ENCODE results near the gene CCIN.
"Not testable (repeated sequence)": the region's sequence is repeated elsewhere in the genome, so short reads cannot be mapped to it uniquely, and the experiment has no call there.

The CCIN gene
- total RNA-seq, result 0 to 0.36 reads per million in 2 experiments

DNA sequence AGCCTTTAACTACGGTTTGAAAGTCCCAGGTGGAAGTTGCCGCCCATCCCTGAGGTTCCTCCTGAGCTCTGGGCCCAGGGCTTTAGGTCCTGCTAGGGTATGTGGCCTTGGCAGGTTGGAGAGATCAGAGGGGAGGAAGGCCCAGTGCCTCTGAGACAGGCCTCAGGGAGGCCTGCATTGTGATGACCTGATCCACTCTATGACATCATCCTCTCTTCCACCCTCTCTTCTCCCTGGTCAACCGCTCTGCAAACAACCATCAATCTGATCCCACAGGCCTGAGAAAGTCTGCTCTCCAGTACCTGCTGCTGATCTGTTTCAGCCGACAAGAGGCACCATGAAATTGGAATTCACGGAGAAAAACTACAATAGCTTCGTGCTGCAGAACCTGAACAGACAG, at the start of gene CCIN:
Gene CCIN, plus strand, starts transcription at position 223 of the 400 bp plus-strand sequence. Its CDS starts 115 bp downstream, at position 338.
- DNase-seq (ENCODE audit: low read depth), result no peak

DNA sequence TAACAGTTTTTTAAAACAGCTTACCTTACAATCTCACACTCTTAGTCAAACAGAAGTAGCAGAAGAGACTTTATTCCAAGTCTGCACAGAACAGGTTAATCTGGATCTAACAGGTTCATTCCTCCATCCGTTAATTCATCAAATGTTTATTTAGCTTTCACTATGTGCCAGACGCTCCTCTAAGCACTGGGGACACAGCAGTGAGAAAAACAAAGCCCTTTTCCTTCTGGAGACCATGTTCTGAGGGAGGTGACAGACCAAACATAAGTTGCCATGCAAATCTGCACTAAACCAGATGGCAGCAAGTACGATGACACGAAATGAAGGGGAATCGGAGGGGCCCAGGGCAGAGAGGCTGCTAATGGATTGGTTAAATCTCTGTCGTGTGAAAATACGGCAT, 49.7 kb upstream of the CCIN start:
- DNase-seq (ENCODE audit: low read depth), result no peak

DNA sequence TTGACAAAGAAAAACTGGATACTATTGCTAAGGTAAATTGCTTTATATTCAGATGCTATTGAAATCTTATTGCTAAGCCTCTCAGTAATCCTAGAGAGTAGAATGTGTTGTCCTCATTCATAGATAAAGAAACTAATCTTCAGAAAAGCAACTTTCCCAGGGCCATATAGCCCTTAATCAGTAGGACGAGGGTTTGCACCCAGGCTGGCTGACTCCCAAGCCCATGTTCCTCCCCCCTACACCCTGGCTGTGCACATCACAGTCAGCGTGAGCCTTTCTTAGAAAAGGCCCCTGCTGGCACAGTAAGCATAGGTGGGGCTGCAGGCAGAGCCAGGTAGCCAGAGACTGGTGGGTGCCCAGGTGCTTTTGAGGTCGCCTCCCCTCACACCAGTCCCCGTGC, 48.5 kb upstream of the CCIN start:
- no peak for DNase-seq (ENCODE audit: low read depth)

DNA sequence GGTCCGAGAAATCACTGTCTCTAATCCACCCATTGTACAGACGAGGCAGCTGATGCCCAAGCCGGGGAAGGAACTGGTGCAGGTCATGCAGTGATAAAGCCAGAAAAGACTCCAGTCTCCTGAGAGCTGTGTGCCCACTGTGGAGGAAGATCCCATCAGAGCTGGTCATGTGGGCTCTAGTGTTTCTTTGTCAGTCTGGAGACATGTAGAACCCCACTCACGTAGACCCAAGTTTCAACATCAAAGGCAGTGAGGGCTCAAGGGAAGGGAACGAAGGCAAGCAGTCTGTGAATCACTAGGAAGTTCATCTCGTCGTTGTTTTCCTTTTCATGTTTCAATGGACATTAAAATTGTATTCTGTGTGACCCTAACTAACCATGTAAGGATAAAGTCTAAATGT, 47.2 kb upstream of the CCIN start:
- DNase-seq (ENCODE audit: low read depth), result no peak

DNA sequence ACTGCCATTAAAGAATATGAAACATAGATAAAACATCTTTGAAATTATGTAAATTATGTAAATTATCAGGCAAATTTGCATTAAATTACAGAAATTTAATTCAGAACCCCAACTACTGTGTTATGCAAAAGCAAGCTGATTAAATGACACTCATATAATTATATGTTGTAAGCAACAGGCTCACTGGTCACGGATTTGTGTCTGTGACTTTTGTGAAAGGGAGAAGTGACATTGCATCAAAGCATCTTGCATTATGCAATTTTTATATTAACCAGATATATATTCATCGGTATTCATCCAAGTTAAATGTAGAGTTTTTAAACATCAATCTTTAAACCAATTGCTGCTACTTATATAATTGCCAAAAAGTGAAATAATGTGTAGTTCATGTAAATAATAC, 45.7 kb upstream of the CCIN start:
- no peak for DNase-seq (ENCODE audit: low read depth)

DNA sequence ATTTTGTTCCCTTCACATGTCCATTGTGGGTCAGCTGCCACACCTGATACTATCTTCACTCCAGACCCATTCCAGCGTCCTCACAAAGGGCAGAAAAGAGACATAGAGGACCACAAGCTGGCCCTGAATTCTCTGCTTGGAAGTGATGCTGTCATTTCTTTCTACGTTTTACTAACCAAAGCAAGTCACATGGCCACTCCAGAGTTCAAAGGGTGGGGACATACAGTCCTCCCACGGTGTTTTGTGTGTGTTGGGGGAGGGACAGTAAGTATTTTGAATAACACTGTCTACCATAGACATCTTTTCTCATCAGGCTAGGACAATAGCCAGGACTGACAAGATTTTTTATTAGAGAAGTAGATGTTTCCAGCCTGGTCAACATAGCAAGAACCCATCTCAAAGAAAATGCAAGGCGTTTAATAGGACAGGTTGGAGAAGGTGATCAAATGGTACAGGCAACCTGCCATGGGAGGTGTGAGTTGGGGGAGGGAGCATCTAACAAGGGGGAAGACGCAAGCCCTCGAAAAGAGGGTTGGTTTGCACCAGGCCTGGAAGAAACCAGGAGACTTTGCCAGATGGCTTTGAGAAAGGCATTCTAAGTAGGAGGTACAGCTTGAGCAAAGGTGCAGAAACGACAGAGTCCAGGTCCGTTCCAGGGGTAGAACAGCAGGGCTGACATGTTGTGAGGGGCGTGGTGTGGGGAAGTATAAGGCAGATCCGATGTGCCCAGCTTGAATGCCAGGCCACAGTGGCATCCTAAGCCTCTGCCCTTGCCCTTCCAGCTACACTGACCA, 43.9 kb upstream of the CCIN start:
- no peak for DNase-seq (ENCODE audit: low read depth)

DNA sequence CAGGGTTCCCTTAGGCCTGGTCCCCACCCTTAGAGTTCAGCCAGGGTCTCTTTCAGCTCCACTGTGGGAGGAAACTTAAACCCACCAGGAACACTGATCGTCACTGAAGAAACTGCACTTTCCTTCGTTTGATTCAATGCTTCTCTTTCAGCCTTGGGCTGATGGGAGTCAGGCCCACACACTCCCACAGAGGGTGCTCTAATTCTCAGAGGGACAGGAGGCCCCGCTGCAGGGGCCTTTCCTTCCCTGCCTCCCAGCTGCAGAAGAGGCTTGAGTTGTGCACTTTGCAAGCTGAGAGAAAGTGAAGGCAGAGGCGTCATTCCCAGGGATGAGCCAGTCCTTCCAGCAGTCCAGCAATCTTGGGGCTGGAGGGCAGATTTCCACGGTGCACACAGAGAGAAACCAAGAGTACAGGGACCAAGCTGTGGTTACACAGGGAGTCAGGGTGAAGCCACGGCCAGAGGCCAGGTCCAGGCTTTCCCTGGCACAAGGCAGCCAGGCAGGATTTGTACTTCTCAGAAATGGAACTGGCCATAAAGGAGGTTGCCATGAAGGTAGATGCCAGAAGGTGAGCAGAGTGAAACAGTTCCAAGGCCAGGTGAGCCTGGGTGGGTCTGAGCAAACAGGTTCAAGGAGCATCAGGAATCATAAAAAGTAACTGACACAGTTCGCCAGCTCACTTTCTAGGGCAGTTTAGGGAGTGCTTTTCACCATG, 43.0 kb upstream of the CCIN start:
- DNase-seq (ENCODE audit: low read depth), result no peak

DNA sequence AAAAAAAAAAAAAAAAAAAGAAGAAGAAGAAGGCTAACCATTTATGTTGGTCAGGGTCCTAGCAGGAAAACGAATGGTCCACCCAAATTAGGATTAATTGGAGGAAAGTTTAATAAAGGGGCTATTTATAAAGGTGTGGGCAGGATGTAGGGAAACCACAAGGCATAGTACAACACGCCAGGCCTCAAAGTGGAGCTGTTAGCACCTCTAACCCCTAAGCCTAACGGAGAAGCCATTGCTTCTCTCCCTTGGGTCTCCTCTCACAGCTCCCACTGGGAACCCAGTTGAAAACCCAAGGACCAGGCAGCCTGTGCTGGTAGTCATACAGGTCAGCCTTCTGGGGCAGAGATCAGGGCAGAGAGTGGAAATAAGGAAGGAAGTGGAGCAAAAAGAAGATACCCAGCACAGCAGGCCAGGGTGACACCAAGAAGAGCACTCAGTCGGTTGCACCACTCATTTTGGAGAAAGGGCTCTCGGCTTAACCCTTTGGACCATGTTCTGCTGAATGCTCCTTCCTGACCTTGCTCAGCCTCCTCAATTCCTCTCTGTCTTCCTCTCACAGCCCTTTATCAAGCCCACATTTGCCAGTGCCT, 41.4 kb upstream of the CCIN start:
- no peak for DNase-seq (ENCODE audit: low read depth)

DNA sequence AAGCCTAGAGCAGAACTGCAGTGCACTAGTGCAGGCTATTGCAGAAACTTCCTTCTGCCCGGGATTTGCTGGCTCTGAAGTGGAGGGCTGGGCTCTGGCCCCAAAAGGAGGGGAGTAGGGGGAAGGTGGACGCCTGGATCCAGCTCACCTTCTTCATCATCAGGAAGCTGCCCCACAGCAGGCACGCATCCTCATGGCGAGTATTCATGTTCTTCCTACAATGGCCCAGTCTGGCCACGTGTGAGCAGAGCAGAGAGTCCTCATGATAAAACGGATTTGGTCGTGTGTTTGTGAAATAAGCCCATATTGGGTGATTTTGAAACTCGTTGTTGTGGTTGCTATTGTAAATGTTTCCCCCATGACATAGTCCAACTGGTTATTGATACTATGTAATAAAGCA, 40.8 kb upstream of the CCIN start:
- no peak for DNase-seq (ENCODE audit: low read depth)

DNA sequence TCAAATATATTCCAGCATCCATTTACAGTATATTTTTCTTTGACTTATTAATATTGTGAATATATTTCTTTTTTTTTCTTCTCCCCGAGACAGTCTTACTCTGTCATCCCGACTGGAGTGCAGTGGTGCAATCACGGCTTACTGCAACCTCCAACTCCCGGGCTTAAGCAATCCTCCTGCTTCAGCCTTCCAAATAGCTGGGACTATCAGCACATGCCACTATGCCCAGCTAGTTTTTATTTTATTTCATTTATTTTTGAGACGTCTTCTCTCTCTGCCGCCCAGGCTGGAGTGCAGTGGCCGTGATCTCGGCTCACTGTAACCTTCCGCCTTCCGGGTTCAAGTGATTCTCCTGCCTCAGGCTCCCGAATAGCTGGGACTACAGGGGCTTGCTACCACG, 40.0 kb upstream of the CCIN start:
- DNase-seq (ENCODE audit: low read depth), result no peak

DNA sequence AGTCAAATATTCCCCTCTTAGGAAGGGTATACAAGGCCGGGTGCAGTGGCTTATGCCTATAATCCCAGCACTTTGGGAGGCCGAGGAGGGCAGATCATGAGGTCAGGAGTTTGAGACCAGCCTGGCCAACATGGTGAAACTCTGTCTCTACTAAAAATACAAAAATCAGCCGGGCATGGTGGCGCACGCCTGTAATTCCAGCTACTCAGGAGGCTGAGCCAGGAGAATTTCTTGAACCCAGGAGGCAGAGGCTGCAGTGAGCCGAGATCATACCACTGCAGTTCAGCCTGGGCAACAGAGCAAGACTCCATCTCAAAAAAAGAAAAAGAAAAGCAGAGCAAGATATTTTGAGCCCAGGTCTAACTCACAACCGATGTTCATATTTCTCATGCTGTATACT, 37.5 kb upstream of the CCIN start:
- DNase-seq (ENCODE audit: low read depth), result not testable (repeated sequence)

DNA sequence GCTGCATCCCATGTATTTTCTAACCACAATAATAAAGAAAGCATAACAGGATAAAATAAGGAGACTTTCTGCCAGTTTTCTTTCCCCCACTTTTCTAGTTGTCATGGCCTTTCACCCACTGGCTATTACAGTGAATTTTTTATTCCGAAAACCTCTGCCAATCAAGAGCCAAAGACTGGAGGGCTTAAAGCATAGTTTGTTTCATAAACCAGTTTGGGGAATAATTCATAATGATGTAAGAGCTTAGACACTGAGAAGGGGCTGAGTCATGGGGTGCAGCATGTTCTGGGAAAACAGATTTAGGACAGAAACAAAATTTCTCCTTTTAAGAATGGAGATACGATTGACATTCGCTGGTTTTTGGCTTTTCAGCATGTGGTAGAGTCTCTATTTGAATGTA, 37.1 kb upstream of the CCIN start:
- no peak for DNase-seq (ENCODE audit: low read depth)

DNA sequence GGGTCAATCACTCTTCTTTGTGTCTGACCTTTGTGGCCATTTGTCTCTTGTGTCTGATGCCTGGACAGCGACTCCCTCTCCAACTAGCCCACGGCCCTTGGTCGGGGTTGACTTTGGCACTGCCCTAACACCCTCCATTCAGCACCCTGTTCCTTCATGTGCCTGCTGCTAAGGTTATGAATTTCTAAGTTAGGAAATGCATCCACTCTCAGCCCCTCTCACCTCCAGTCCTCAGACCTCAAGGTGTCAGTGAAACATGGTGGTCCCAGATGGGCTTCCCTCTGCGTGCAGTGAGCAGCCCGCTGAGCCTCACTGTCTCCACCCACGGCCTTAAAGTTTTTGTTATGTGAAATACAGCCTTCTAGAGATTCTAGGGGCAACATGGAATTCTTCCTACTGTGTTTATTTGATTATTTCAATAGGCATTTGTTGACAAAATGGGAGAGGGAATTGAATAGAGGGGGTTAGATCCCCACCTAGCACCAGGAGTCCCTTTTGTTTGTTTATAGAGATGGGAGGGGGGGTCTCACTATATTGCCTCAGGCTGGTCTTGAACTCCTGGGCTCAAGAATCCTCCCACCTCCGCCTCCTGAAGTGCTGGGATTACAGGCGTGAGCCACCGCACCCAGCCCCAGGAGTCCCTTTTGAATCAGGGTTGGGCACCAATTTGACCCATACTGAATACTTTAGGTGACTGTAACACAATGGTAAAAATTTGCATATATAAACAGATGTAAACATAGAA, 34.3 kb upstream of the CCIN start:
- DNase-seq (ENCODE audit: low read depth), result no peak

DNA sequence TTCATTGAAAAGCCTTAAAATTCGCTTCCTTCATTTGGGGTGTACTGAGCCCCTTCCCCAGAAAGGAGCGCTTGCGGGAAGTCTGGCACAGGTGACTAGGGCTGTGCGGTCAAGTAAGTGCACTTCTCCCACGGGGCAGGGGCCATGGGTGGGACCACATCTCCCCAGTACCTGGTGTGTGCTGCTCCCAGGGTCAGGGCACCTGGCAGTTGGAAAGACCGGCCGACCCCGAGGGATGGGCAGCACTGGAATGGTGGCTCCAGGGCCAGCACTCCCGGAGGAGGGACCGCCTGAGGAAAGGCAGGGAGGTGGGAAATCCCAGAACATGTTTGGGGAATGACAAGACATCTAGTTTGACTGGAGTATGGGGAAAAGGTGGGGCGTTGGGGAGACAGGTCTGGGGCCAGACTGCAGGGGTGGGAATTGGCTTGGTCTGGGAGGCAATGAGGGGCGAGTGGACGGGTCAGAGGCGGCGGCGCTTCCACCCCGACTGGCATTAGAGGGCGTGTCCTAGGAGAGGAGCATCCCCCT, 33.4 kb upstream of the CCIN start:
- no peak for DNase-seq (ENCODE audit: low read depth)

DNA sequence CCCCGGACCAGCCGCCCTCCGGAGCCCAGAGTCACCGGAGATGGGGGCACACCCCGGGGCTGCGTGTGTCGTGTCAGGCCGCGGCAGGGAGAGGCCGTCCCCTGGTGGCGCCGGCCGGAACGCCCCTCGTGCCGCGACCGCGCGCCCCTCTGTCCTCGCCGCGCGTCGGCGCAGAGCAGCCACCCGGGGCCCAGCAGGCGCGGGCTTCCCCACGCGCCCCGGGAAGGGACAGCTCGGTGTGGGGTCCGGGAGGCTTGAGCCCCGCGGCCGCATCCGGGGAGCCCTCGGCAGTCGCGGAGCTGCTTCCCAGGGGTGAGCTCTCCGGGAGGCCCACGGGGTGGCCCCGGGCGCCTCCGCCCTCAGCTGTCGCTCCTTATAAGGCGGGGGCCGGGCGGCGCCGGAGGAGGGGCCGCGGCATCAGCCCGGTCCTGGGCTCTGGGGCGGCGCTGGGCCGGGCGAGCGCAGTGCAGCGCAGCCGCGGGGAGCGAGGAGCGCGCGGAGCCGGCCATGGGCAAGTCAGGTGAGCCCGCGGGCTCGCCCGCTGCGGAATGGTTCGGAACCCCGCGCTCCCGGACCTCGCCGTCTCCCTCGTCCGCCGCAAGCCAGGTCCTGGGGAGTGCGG, 32.8 kb upstream of the CCIN start, which contains the start of gene GLIPR2:
Gene GLIPR2, plus strand, starts transcription at position 462 of the 622 bp plus-strand sequence. Its CDS starts 46 bp downstream, at position 508.
- DNase-seq (ENCODE audit: low read depth), result peak; percentile 63

DNA sequence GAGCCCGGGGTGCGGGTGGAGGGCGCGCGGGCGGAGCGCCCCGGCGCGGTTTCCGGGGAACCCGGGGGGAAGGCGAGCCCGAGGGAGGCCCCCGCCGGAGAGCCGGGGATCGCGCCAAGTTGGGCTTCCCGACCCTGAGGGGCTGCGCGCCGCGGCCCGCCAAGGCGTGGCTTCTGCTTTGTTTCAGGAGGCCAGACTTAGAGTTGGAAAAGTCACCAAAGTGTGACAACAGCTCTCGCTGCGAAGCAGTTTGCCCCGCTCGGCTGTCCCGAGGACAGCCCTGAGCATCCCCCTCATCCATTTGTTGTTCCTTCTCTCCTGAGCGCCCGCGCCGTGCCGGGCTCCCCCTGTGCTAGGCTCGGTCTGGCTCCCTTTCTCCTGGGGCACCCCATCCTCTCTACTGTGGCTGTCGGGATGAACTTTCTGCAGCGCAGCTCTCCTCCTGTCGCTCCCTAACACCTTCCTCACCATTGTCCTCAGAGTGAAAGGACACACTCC, 32.2 kb upstream of the CCIN start:
- DNase-seq (ENCODE audit: low read depth), result no peak

DNA sequence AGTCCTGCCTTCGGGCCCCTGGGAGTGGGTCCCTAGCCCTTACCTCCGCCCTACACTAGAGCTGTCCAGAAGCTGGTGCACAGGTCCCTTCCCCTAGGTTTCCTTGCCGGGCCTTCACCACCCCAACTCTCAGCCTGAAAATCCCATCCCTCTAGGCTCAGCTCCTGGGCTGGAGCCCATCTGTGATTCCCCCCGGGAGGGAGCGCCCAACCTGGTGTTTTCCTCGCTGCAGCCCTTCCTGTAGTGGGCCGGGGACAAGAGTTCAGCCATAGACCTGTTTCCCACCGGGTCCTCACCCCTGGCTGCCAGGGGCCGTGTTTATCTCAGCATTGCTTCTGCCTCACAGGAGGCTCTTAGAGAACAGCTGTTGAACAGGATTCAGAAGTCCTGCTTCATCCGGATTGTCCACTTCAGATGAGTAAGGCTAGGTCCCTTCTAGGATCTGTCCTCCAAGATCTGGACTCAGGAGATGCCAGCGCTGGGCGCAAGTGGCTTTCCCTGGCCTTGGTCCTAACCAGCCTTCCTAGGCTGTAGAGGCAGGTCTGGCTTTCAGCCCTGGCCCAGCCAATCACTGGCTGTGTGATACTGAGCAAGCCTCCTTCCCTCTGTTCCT, 31.7 kb upstream of the CCIN start:
- DNase-seq (ENCODE audit: low read depth), result no peak

DNA sequence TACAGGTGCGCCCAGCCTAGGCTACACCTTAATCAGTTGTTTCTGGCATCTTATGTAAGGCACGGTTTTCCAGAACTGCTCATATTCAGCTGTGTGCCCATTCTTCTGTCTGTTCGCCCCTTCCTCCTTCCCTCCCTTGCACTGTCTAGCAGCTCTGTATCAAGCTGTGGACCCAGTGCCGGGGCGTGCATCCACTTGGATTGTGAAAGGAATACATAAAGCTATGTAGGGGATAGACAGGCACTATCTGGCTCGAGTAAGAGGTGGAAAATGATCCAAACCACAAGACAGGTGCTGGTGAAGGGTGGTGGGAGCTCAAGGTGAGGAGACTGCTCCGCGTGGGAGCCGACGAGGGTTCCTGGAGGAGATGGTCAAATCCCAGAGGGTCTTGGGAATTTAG, 30.7 kb upstream of the CCIN start:
- DNase-seq (ENCODE audit: low read depth), result no peak

DNA sequence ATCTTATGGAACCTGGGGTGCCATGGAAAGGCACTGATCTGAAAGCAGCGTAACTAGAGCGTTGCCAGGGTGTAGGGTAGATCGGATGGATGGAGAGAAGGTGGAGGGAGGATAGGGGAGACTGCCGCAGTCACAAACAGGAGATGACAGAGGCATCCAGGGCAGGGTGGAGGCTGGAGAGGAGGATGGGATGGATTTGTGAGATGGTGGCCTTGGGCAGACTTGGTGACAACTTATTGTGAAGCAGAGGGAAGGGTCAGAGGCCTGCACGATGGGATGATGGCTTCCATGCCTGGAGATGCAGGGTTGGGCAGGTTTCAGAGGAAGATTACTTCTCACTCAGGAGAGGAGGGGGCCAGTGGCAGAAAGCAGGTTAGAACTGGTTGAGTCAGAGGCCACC, 30.3 kb upstream of the CCIN start:
- no peak for DNase-seq (ENCODE audit: low read depth)

DNA sequence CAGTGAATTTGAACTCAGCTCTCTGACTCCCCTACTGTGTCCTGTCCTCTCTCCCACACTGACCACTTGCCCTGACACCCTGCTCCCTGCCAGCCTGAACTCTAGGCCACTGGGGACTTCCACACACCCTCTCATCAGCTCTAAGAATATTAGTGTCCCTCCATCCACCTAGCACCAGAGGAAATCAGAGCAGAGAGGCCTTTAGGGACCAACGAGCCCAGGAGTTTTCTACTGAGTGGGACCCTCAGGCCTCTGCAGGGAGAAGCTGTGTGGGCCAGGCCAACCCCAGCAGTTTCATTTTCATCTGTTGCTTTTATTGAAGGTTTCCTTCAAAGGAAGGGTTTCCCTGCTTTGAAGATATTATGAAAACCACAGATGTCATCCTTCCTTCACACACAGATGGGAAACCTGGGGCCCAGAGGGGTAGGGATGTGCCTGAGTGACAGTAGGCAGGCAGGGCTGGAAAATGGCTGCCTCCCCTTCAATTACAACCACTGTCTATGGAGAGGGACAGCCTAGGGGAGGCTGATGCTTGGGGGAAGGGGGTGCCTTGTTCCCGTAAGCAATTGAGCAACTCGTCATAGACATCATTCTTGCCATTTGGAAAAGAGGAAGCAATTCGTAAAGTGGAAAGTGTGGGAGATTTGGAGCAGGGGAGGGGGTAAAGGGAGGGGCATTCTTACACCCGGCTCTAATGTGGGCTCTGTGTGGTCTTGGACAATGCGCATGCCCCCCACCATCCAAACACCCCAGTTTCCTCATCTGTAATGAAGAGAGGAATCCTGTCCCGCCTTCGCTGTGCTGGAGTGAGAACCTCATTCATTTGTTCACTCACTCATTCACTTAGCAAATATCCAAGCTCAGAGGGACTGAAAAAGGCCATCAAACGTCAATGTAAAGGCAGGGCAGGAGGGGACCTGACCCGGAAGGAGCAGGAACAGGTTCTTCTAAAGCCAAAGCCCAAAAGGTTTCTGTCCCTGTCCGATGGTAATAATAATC, 28.8 kb upstream of the CCIN start:
- DNase-seq (ENCODE audit: low read depth), result peak; percentile 18
